Measurements from ENCODE around the gene LDB2.

LDB2 gene

DNA sequence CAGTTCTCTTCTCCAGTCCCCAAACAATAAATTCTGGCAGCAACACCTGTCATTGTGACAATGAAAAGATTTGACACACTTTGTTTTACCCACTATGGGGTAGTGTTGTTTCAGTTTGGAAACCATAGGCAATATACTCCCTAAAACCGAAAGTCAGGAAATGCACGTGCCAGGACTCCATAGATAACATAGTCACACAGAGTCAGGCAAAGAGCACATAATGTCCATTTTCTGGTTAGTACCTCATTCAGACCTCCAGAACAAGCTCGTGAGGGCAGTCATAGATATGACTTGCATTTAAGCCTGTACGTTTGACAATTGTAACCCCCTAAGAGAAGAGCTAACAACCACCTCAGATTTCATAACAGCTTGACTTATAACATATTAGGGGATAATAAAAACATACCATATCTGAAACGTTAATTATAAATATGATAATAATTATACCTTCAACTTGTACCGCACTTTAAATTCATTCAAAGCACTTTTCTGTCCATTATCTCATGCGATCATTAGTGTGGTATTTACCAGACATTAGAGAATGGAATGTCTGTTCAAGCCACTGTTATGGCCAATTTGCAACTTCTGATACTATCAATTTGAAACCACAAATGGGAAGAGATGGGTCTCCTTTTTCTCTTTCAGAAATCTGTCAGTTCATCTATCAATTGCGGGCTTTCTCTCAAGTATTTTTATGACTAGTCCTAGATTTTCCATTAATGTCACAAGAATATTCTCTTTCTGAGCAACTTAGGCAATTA lies 147.4 kb downstream of the LDB2 start:
- in situ Hi-C loops (cut with MboI; ENCODE audit: low sequenced_read_pairs, unreplicated experiment), result no loop called here
- no peak for DNase-seq (ENCODE audit: low spot score)
- TF ChIP-seq CTCF (IDR thresholded peaks at IDR 0.05; ENCODE audit: borderline replicate concordance, control extremely low read depth, extremely low read depth, insufficient read depth, missing control alignments), result no peak

- TF ChIP-seq CTCF (IDR thresholded peaks at IDR 0.05; ENCODE audit: borderline replicate concordance, control extremely low read depth, extremely low read depth, insufficient read depth, missing control alignments), result no peak
- no peak for DNase-seq (ENCODE audit: low spot score)
- in situ Hi-C loops (cut with MboI; ENCODE audit: low sequenced_read_pairs, unreplicated experiment), result no loop called here
Measured at GRCh38 chr4:16750216-16750615, 148.2 kb downstream of the LDB2 start.

- no peak for TF ChIP-seq CTCF (IDR thresholded peaks at IDR 0.05; ENCODE audit: borderline replicate concordance, control extremely low read depth, extremely low read depth, insufficient read depth, missing control alignments)
- in situ Hi-C loops (cut with MboI; ENCODE audit: low sequenced_read_pairs, unreplicated experiment), result no loop called here
- no peak for DNase-seq (ENCODE audit: low spot score)
Measured at GRCh38 chr4:16745887-16746286, 152.6 kb downstream of the LDB2 start.

DNA sequence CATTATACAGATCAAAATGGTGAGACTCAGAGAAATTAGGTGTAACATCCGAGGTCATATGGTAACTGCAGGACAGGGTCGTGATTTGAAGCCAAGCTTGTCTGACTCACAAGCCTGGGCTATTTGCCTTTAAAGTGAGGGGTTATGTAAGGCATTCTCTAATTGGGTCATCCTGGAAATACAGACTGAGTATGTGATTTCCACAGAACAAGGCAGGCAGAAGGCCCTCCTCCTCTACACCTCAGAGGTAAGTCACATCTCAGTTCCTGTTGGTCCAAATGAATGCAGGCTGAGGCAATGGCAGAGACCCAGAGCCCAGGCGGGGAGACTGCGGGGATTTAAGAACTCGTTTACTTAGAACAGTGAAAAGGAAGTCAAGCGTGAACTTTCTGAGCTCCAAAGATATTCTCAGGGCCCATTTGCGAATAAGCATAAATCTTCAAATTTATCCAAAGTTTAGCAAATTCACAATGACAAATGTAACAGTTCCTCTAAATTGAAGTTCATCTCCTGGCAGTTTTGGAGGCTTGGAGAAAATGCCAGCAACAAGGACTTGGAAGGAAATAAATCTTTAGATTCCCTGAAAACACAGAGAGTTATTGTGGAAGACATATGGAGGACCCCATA lies 153.3 kb downstream of the LDB2 start:
- DNase-seq (ENCODE audit: low spot score), result no peak
- TF ChIP-seq CTCF (IDR thresholded peaks at IDR 0.05; ENCODE audit: borderline replicate concordance, control extremely low read depth, extremely low read depth, insufficient read depth, missing control alignments), result no peak
- in situ Hi-C loops (cut with MboI; ENCODE audit: low sequenced_read_pairs, unreplicated experiment), result no loop called here

DNA sequence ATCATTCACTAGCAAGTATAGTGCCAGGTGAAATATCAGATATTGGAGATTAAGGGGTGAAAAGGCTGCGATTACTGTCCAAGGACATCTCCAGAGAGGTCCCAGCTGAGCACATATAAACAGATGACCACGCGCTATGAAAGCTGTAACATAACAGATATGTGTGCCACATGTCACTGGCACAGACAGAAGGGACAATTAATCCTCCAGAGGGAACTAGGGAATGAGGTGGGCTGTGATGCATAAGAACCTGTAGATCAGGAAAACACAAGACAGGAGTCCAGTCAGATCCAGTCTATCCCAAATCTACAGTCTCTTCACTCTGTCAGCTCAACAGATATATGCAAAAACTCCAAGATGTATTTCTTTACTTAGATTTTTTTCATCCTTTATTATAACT lies 157.2 kb downstream of the LDB2 start:
- no peak for TF ChIP-seq CTCF (IDR thresholded peaks at IDR 0.05; ENCODE audit: borderline replicate concordance, control extremely low read depth, extremely low read depth, insufficient read depth, missing control alignments)
- DNase-seq (ENCODE audit: low spot score), result no peak
- in situ Hi-C loops (cut with MboI; ENCODE audit: low sequenced_read_pairs, unreplicated experiment), result no loop called here

DNA sequence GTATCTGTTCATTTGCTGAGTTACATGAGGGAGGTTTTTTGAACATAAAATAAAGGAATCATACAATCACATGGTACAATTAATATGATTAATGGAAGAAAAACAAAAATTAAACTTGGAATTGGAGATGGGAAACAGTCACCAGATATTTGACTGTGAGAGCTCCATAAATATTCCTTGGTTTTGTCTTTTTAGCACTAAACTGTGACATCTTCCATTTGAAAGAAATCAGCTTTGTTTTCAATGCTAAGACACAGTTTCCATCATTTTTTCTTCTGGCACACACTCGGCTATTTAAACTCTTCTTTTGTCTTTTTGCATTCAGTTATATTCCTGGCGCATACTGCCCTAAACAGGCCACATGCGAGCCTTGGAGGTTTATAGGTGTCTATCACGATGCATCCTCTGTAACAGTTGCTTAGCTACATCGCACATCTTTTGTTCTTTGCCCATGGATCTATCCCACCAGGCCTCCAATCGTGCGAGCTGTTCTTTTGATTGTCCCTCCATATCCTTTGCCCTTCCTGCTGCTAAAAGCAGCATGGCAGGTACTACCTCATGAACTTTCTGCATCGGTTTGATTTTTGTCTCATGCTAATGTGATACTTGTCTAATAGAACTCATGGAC lies 158.3 kb downstream of the LDB2 start:
- DNase-seq (ENCODE audit: low spot score), result no peak
- in situ Hi-C loops (cut with MboI; ENCODE audit: low sequenced_read_pairs, unreplicated experiment), result no loop called here
- no peak for TF ChIP-seq CTCF (IDR thresholded peaks at IDR 0.05; ENCODE audit: borderline replicate concordance, control extremely low read depth, extremely low read depth, insufficient read depth, missing control alignments)

All from GM13976 (cell line).